GM19043 (cell line): ENCODE data around the gene IBA57.
"Not testable (repeated sequence)": the region's sequence is repeated elsewhere in the genome, so short reads cannot be mapped to it uniquely, and the experiment has no call there.

ENCODE experiments used
- ATAC-seq: cut with Tn5 transposase; IDR thresholded peaks from one replicate; pipeline ENCODE4 v1.9.1; 2021; ENCODE audit warnings: low read depth; ENCODE audit not compliant: unreplicated experiment

IBA57 gene

DNA sequence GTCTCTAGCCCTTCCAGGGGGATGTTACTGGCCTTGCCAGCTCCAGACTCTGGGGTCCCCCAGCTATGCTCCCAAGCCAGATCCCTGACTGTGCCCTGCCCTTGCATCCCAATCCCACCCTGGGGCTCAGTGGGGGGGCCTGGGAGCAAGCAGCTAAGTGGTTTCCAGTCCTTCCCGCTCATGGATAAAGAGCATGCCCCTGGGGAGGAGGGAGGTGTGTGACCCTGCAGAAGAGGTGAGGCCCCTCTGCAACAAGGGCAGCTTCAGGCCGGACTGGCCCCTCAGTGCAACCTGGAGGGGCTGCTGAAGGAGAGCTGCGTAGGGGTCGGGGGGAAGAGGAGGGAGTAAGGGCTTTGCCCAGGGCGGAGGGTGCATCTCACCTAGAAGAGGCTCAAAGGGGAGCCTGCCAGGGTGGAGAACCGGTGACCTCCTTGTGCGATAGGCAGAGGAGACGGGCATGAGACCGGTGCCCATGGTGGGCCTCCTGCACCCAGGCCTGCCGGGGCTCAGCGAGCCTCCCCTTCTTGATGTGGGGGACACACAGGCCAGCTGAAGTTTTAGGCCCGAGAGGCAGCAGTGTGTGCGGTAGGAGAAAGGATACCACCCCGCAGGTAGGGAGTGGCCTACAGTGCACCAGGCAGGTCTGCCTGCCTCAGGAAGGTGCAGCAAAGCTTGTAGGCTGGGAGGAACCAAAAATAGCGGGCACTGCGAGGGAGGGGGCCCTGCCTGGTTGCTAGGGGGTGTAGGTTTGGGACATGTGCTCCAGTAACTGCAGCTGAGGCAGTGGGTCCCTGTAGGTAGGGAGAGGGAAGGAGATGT lies 45.3 kb downstream of the IBA57 start:
- no peak for ATAC-seq

DNA sequence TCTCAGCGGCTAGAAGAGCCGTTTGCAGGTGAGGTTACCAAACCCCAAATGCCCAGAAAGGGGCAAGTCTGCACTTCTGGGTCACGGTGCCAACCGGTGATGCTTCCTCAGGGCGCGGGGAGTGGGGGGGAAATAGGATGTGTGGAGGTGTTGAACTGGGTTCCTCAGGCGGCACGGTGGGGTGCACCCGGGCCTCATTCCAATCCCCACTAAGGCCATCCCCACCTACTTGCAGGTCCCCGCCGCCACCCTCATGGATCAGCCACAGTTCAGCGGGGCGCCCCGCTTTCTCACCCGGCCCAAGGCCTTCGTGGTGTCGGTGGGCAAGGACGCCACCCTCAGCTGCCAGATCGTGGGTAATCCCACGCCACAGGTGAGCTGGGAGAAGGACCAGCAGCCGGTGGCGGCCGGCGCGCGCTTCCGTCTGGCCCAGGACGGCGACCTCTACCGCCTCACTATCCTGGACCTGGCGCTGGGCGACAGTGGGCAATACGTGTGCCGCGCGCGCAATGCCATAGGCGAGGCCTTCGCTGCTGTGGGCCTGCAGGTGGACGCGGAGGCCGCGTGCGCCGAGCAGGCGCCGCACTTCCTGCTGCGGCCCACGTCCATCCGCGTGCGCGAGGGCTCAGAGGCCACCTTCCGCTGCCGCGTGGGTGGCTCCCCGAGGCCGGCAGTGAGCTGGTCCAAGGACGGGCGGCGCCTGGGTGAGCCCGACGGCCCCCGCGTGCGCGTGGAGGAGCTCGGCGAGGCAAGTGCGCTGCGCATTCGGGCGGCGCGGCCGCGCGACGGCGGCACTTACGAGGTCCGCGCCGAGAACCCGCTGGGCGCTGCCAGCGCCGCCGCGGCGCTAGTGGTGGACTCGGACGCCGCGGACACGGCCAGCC lies 46.2 kb downstream of the IBA57 start:
- ATAC-seq = no peak

DNA sequence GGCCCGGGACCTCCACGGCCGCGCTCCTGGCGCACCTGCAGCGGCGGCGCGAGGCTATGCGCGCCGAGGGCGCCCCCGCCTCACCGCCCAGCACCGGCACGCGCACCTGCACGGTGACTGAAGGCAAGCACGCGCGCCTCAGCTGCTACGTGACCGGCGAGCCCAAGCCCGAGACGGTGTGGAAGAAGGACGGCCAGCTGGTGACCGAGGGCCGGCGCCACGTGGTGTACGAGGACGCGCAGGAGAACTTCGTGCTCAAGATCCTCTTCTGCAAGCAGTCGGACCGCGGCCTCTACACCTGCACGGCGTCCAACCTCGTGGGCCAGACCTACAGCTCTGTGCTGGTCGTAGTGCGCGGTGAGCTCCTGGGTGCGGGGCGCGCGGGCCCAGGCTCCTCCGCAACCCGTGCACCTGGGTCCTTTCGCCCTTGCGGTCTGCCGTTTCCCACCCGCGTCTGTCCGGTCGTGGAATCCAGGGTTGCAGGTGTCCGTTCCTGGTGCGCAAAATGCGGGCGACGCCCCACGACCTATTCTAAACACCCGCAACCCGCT lies 46.9 kb downstream of the IBA57 start:
- no peak for ATAC-seq

DNA sequence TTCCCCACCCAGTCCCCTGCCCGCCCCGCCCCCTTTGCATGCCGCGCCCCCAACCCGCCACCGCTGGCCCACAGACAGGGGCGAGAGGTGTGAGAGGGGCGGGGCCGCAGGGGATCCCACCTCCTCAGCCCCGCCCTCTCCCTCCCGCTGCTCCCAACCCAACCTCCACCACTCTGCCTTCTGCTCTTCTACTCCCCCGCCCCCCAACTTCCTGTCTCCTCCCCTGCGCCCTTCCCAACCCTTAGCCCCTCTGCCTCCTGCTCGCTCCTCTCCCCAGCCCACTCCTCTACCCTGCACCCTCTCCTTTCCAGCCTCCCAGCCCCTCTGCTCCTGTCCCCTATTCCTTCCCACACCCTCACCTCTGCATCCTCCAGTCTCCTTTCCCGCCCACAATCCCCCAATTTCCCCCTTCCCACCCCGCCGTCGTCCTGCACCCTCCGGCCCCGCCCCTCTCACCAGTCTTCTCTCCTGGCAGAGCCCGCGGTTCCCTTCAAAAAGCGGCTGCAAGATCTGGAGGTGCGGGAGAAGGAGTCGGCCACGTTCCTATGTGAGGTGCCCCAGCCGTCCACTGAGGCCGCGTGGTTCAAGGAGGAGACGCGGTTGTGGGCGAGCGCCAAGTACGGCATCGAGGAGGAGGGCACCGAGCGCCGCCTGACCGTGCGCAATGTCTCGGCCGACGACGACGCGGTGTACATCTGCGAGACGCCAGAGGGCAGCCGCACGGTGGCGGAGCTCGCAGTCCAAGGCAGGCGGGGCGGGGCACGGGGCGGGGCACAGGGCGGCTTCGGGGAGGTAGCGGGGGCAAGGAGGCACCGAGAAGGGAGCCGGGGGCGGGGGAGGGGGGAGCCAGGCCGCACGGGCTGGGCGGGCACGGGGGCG lies 47.6 kb downstream of the IBA57 start:
- peak; percentile 96 for ATAC-seq

- ATAC-seq = no peak
Observed at GRCh38 chr1:228213917-228214808, 48.6 kb downstream of the IBA57 start.

DNA sequence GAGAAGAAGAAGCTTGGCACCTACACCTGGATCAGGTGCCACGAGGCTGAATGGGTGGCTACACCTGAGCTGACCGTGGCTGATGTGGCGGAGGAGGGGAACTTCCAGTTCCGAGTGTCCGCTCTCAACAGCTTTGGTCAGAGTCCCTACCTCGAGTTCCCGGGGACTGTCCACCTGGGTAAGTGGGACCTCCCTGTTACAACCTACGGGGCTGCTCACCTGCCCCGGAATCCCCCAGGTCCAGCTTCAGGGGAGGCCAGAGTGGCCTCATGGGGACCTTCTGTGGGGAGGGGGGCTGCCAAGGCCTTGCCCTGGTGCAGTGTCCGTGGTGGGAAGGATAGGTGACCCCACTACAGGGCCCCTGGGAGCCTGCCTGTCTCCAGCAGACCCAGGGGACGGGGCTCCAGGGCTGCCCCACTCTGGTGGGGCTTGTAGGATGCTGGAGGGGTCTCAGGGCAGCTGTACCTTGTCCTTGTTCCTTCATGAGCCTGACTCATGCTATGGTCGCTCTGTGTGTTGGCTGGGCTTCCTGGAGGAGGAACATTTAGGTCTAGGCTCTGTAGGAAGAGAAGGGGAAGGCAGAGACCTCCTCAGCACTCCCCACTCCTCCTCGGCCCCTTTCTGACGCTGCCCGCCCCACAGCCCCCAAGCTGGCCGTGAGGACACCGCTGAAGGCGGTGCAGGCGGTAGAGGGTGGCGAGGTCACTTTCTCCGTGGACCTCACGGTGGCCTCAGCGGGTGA lies 49.5 kb downstream of the IBA57 start:
- ATAC-seq = no peak

- no peak for ATAC-seq
Observed at GRCh38 chr1:228215663-228216116, 50.1 kb downstream of the IBA57 start.

- no peak for ATAC-seq
Observed at GRCh38 chr1:228216371-228217320, 51.0 kb downstream of the IBA57 start.

- no peak for ATAC-seq
Observed at GRCh38 chr1:228217551-228218344, 52.1 kb downstream of the IBA57 start.

GRCh38 chr1:228218513-228219244 lies 53.1 kb downstream of the IBA57 start:
- no peak for ATAC-seq

DNA sequence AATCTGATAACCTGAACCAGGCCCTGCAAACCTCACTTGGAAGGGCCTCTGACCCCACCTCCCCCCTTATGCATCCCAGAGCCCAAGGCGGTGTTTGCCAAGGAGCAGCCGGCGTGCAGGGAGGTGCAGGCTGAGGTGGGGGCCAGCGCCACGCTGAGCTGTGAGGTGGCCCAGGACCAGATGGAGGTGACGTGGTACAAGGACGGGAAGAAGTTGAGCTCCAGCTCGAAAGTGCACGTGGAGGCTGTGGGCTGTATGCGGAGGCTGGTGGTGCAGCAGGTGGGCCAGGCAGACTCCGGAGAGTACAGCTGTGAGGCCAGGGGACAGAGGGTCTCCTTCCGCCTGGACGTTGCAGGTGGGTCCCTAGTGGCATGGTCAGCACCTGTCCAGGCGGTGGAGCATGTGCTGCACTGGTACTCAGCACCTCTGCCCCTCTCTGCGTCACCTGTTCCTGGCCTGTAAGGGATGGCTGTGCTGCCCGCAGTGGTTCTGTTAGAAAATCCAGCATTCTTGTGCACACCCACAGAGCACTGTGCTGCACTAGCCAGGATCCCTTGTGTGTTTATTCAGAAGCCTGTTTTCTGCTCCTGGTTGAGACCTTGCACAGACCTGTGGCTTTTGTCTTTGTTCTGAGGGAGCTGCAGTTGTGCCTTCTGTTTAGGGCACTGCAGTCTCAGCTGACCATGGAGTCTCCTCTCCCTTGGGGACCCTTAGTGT lies 53.8 kb downstream of the IBA57 start:
- no peak for ATAC-seq

- ATAC-seq = no peak
Observed at GRCh38 chr1:228219962-228220780, 54.6 kb downstream of the IBA57 start.

- ATAC-seq = not testable (repeated sequence)
Observed at GRCh38 chr1:228221097-228221496, 55.5 kb downstream of the IBA57 start.

DNA sequence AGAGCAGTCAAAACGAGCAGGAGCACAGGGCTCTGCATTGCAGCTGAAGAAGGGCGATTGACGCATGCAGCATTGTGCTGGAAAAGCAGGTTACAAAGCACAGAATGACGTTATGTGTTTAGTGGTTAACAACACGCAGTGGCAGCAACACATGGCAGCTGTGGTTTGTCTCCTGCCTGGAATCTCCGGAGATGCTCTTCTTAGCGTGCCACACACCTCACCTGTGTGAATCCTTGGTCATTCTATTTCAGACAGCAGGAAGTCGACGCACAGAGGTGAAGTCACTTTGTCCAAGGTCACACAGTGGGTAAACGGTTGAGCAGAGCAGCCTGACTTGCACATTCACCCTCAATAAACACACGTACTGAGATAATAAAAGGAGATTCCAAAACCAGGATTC lies 56.9 kb downstream of the IBA57 start:
- no peak for ATAC-seq
